Activated B cell treated with CpG ODN at 0.5 μM for 24 hours (primary cell): ENCODE results near the gene DDX24. TPM values are rescaled to one million over a fixed set of nuclear protein-coding genes. Genes with fewer than 3 reads are reported as not detected.

Experiments used
- ATAC-seq: fragments of 200-7000 bp; cut with Tn5 transposase; one replicate; pipeline ENCODE4 v1.10.0; 2021; ENCODE audit warnings: low read depth, mild to moderate bottlenecking, moderate library complexity
- CTCF ChIA-PET: fragments of 350-600 bp; sonication (Branson Sonifier 250); formaldehyde crosslinking; loops from one replicate; lab custom pipeline; 2021; ENCODE audit warnings: antibody characterized with exemption; lab: Charles Lee
- POLR2A ChIA-PET: fragments of 350-600 bp; sonication (Branson Sonifier 250); formaldehyde crosslinking; loops from one replicate; lab custom pipeline; 2021; ENCODE audit warnings: antibody characterized with exemption; lab: Charles Lee
- DNase-seq: peaks from one replicate; pipeline ENCODE4 v3.0.0; 2022
- H3K27ac Mint-ChIP-seq: one replicate; pipeline ENCODE4 v1.8.0; 2020; ENCODE audit warnings: mixed read lengths
- H3K27me3 Mint-ChIP-seq: one replicate; pipeline ENCODE4 v1.8.0; 2021; ENCODE audit warnings: mixed read lengths
- H3K36me3 Mint-ChIP-seq: one replicate; pipeline ENCODE4 v1.8.0; 2021; ENCODE audit warnings: low read depth, mixed read lengths
- H3K4me1 Mint-ChIP-seq: one replicate; pipeline ENCODE4 v1.8.0; 2021; ENCODE audit warnings: mixed read lengths
- H3K4me3 Mint-ChIP-seq: one replicate; pipeline ENCODE4 v1.8.0; 2020; ENCODE audit warnings: mild to moderate bottlenecking, mixed read lengths
- H3K9me3 Mint-ChIP-seq: one replicate; pipeline ENCODE4 v1.8.0; 2020; ENCODE audit warnings: mixed read lengths
- intact Hi-C: fragments of 100-400 bp; cut with micrococcal nuclease; formaldehyde crosslinking; loops from one replicate; pipeline ENCODE4 v1.15.1; 2024
- total RNA-seq: library from RNA; stranded (reverse); gene quantifications from 2 replicates; pipeline ENCODE4 v1.2.3, GENCODE V29; 2022
- TF ChIP-seq, protein P1 (sequence below): fragments of 200-600 bp; IDR thresholded peaks from one replicate; pipeline ENCODE4 v1.8.0; 2022; ENCODE audit warnings: antibody characterized with exemption, mild to moderate bottlenecking

DDX24 gene
- total RNA-seq, 1 donor from 2014 or later: 169 TPM

DNA sequence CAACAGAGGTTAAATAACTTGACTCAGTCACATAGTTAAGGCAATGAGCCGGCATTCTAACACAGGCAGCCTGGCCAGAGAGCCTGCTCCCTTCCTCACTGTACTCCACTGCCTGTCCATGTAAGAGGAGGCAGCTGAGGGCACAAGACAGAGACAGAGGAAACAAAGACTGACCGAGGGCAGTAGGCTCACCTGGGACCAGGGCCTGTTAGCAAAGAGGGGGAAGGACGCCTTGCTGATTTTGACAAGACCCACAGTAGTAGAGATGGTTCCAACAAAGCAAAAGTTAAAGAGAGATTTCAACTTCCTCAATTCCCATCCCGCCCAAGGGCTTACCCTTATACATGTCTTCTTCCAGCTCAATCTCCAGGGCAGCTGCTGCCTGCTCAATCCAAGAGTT lies 28.3 kb downstream of the DDX24 start:
- TF ChIP-seq, protein P1, sequence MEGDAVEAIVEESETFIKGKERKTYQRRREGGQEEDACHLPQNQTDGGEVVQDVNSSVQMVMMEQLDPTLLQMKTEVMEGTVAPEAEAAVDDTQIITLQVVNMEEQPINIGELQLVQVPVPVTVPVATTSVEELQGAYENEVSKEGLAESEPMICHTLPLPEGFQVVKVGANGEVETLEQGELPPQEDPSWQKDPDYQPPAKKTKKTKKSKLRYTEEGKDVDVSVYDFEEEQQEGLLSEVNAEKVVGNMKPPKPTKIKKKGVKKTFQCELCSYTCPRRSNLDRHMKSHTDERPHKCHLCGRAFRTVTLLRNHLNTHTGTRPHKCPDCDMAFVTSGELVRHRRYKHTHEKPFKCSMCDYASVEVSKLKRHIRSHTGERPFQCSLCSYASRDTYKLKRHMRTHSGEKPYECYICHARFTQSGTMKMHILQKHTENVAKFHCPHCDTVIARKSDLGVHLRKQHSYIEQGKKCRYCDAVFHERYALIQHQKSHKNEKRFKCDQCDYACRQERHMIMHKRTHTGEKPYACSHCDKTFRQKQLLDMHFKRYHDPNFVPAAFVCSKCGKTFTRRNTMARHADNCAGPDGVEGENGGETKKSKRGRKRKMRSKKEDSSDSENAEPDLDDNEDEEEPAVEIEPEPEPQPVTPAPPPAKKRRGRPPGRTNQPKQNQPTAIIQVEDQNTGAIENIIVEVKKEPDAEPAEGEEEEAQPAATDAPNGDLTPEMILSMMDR: no peak
- intact Hi-C loops: no loop called here
- ATAC-seq (no peak), DNase-seq (no peak)
- ChIA-PET CTCF (interaction anchor here (0.6 to 2.3 kb wide), 3 partner anchors 16 to 79 kb away, joined by 3 to 11 read pairs (median 4); no protein-coding TSS in a partner anchor), POLR2A (no interaction called here)
- H3K27ac Mint-ChIP-seq: no peak overlapping the region
- H3K9me3 Mint-ChIP-seq: no peaks in the 10 kb centered on the region
- no peak overlapping the region for H3K4me3 Mint-ChIP-seq
- peaks cover 93% of the 10 kb centered on the region for H3K36me3 Mint-ChIP-seq
- H3K4me1 Mint-ChIP-seq: peaks cover 14% of the 10 kb centered on the region
- H3K27me3 Mint-ChIP-seq: no peaks in the 10 kb centered on the region

DNA sequence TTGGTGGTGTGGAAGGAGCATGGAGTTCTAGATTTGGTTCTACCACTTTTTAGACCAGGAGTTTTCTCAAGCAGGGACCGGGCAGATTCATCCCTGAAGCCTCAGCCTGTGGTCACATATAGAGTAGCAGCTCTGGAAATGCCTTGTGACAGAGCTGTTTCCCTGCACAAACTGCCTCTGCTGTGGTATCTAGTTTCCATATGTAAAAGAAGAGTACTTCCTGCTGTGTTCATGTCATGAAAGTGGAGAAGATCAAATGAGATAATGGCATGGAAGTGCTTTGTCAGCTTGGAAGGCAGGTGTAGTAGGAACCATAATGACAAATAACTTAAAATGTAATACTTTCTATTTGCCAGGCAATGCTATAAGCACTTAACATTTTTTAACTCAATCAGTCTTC lies 28.8 kb downstream of the DDX24 start:
- intact Hi-C loops: no loop called here
- H3K4me3 Mint-ChIP-seq: no peak overlapping the region
- no peak for ATAC-seq
- no peak for DNase-seq
- H3K9me3 Mint-ChIP-seq: no peaks in the 10 kb centered on the region
- CTCF ChIA-PET: interaction anchor here (1.0 to 2.3 kb wide), 3 partner anchors 16 to 80 kb away, joined by 3 to 11 read pairs (median 4); no protein-coding TSS in a partner anchor
- H3K27me3 Mint-ChIP-seq: no peaks in the 10 kb centered on the region
- no peak overlapping the region for H3K27ac Mint-ChIP-seq
- peaks cover 9% of the 10 kb centered on the region for H3K4me1 Mint-ChIP-seq
- H3K36me3 Mint-ChIP-seq: peaks cover 93% of the 10 kb centered on the region
- POLR2A ChIA-PET: no interaction called here
- TF ChIP-seq, protein P1: no peak

DNA sequence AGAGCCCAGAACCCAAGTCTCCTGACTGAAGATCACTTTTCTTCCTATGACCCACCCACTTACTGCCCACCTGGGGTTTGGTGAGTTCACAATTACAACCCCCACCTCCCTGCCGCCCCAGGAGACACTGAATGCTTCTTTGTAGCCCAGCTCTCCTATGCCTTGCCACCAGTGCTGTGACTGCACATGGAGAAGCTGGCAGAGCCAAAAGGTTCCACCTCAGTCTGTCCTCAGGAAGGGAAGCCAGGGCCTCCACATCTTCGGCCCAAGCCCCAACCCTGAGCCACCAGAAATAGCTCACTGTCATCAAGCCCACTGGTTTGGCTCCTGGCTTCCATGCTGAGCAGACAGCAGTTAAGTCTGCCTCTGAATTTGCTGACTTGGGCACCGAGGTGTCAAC lies 29.2 kb downstream of the DDX24 start:
- ChIA-PET CTCF (interaction anchor here (1.0 to 2.3 kb wide), 4 partner anchors 16 to 85 kb away, joined by 3 to 11 read pairs (median 4); no protein-coding TSS in a partner anchor), POLR2A (no interaction called here)
- TF ChIP-seq, protein P1: no peak
- peaks cover 92% of the 10 kb centered on the region for H3K36me3 Mint-ChIP-seq
- H3K9me3 Mint-ChIP-seq: no peaks in the 10 kb centered on the region
- intact Hi-C loops: no loop called here
- ATAC-seq (no peak), DNase-seq (no peak)
- H3K4me3 Mint-ChIP-seq: no peak overlapping the region
- H3K27ac Mint-ChIP-seq: no peak overlapping the region
- H3K4me1 Mint-ChIP-seq: peaks cover 6% of the 10 kb centered on the region
- no peaks in the 10 kb centered on the region for H3K27me3 Mint-ChIP-seq

DNA sequence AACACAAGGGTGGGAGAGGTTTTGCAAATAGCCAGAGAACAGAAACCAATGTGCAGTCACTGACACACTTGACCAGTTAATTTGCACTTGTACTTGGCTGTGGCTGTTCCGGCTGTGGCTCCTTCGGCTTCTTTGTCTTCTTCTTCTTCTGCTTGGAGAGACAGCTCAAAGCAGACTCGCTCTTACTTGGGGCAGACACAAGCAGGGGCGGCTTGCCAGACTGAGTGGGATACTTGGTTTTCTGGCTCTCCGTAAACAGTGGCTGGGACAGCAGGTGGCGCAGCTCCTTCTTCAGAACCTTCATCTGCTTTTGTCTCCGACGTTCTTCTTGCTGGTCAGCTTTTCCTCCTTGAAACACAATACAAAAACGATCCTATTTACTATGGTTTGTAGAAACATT lies 29.9 kb downstream of the DDX24 start:
- intact Hi-C loops: no loop called here
- ChIA-PET POLR2A (no interaction called here), CTCF (interaction anchor here (1.0 to 2.3 kb wide), 3 partner anchors 15 to 86 kb away, joined by 3 to 11 read pairs (median 5); no protein-coding TSS in a partner anchor)
- Mint-ChIP-seq H3K9me3 (no peaks in the 10 kb centered on the region), H3K4me1 (peaks cover 2% of the 10 kb centered on the region), H3K36me3 (peaks cover 86% of the 10 kb centered on the region), H3K4me3 (no peak overlapping the region), H3K27ac (no peak overlapping the region), H3K27me3 (no peaks in the 10 kb centered on the region)
- TF ChIP-seq, protein P1: no peak
- ATAC-seq (no peak), DNase-seq (no peak)

DNA sequence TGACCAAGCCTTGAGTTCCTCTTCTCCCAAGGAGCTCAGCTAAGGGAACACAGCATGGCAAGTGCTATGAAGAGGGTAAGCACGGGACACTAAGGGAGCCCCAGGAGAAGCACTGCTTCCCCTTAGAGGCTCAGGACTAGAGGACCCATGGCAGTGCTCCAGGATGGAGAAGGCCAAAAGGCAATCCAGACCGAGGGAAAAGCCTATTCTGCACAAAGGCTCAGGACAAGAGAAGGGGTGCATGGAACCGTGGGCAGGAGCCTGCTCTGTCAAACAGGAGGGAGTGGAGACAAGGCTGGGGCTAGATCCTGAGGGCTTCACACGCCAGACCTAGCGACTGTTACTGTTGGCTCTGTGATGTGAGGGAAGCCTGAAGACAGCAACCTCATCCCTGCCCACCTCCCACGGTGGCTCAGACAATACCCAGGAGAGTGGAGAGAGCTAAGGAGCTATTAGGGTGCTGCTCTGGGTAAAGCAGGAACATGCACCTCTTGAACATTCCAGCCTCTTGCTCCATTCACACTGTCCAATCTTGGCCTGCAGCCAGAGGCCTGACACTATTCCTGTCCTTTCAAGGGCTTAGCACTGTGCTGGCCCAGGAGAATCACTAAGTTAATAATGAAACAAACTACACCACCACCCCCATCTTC lies 30.6 kb downstream of the DDX24 start:
- DNase-seq (no peak), ATAC-seq (no peak)
- no peaks in the 10 kb centered on the region for H3K9me3 Mint-ChIP-seq
- intact Hi-C loops: no loop called here
- TF ChIP-seq, protein P1: no peak
- H3K4me1 Mint-ChIP-seq: no peaks in the 10 kb centered on the region
- peaks cover 84% of the 10 kb centered on the region for H3K36me3 Mint-ChIP-seq
- no peak overlapping the region for H3K4me3 Mint-ChIP-seq
- ChIA-PET POLR2A (no interaction called here), CTCF (interaction anchor here (3.0 kb wide), 1 partner anchor 14 kb away, joined by 10 read pairs; no protein-coding TSS in a partner anchor)
- H3K27ac Mint-ChIP-seq: no peak overlapping the region
- no peaks in the 10 kb centered on the region for H3K27me3 Mint-ChIP-seq
